ENCODE data around the gene LGALS1. TPM values are rescaled to one million over a fixed set of nuclear protein-coding genes. Genes with fewer than 3 reads are reported as not detected.

The LGALS1 gene
- total and polyA plus RNA-seq, 12 donors: 190 to 4,628 (median 918) TPM

GRCh38 chr22:37665487-37665886, 9.9 kb upstream of the LGALS1 start:
- H3K4me3 ChIP-seq: no peak overlapping the region
- peaks cover 17 to 29% of the 10 kb centered on the region in 2 donors for H3K4me1 ChIP-seq (replicated peaks in 1 of 2)
- no peaks in the 10 kb centered on the region for H3K27me3 ChIP-seq
- intact Hi-C loops (cut with DNase I): no loop called here
- 88 to 94% (median 92%) methylated on average over 3 to 24 of the region's 24 CpGs for WGBS, 4 donors
- peaks cover 0 to 14% of the 10 kb centered on the region in 2 donors for H3K36me3 ChIP-seq (replicated peaks in 1 of 2)
- no peak for DNase-seq
- TF ChIP-seq POLR2A (IDR thresholded peaks at IDR 0.05) (no peak), CTCF (IDR thresholded peaks at IDR 0.05) (no peak)
- H3K27ac ChIP-seq: no peak overlapping the region
- no peaks in the 10 kb centered on the region for H3K9me3 ChIP-seq (replicated peaks in 1 of 3)

GRCh38 chr22:37669586-37669985, 5.8 kb upstream of the LGALS1 start:
- Histone ChIP-seq H3K9me3 (replicated peaks in 1 of 3) (no peaks in the 10 kb centered on the region), H3K27ac (peak overlapping the region in 1 of 5 donors; percentile 28), H3K27me3 (no peaks in the 10 kb centered on the region), H3K4me1 (replicated peaks in 1 of 2) (peaks cover 6 to 17% of the 10 kb centered on the region in 2 donors), H3K4me3 (no peak overlapping the region), H3K36me3 (replicated peaks in 1 of 2) (peaks cover 0 to 14% of the 10 kb centered on the region in 2 donors)
- intact Hi-C loops (cut with DNase I): no loop called here
- TF ChIP-seq POLR2A (IDR thresholded peaks at IDR 0.05) (no peak), CTCF (IDR thresholded peaks at IDR 0.05) (no peak)
- no peak for DNase-seq
- 58 to 70% (median 66%) methylated on average over 6 of the region's 6 CpGs for WGBS, 4 donors

GRCh38 chr22:37672206-37672919, 3.1 kb upstream of the LGALS1 start:
- H3K4me1 ChIP-seq (replicated peaks in 1 of 2): peaks cover 20 to 29% of the 10 kb centered on the region in 2 donors
- 70 to 80% (median 77%) methylated on average over 12 to 15 of the region's 15 CpGs for WGBS, 4 donors
- DNase-seq: no peak

More at GRCh38 chr22:37672206-37672919, 3.1 kb upstream of the LGALS1 start:
- H3K4me3 ChIP-seq: no peak overlapping the region
- H3K36me3 ChIP-seq (replicated peaks in 1 of 2): no peaks in the 10 kb centered on the region
- peak overlapping the region in 1 of 5 donors; percentile 49 for H3K27ac ChIP-seq
- TF ChIP-seq POLR2A (IDR thresholded peaks at IDR 0.05): no peak
- TF ChIP-seq CTCF (IDR thresholded peaks at IDR 0.05): no peak
- no peaks in the 10 kb centered on the region for H3K27me3 ChIP-seq
- H3K9me3 ChIP-seq (replicated peaks in 1 of 3): no peaks in the 10 kb centered on the region
- intact Hi-C loops (cut with DNase I): no loop called here

Data from adrenal gland (tissue), 12 donors.